Hair follicle dermal papilla cell (primary cell): Measurements from ENCODE around the gene FBXO36. TPM values are rescaled to one million over a fixed set of nuclear protein-coding genes. Genes with fewer than 3 reads are reported as not detected.

Experiments
- small RNA-seq: library from RNA; depleted of rRNA; stranded (forward); fragments of <200 nt; gene quantifications from one replicate; pipeline ENCODE3, GENCODE V24; 2012
- total RNA-seq: library from RNA; depleted of rRNA; stranded (reverse); fragments of >200 nt; gene quantifications from 2 replicates; pipeline ENCODE4 v1.2.3, GENCODE V29; 2012

Gene FBXO36, protein sequence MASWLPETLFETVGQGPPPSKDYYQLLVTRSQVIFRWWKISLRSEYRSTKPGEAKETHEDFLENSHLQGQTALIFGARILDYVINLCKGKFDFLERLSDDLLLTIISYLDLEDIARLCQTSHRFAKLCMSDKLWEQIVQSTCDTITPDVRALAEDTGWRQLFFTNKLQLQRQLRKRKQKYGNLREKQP
- 4.6 and 4.7 TPM in 2 replicates for total RNA-seq

GRCh38 chr2:229922449-229923386, at the start of gene FBXO36:
Gene FBXO36, plus strand, starts transcription at chr2:229922503. Its CDS starts 11 bp downstream, at chr2:229922514.

GRCh38 chr2:229921892-229922448, 333 bp upstream of the FBXO36 start, which contains the start of gene TRIP12:
Gene TRIP12, minus strand, starts transcription at chr2:229922009. Its CDS starts 41,930 bp downstream, at chr2:229880079.

Small RNA genes lying within 50 kb of the gene (small RNA-seq; reads per million reads assigned to genes)
- gene RNU6-1027P (not detected), gene RNU6-613P (not detected), gene RNU6-964P (not detected), gene RNY4P19 (not detected)

Other genes starting within 250 kb of the FBXO36 start
- 0.12 TPM in 1 of 2 replicates, not detected in the other for gene DNER, start 207.9 kb upstream of the FBXO36 start, total RNA-seq
- gene TRIP12, start 494 bp upstream of the FBXO36 start, total RNA-seq: 167 and 238 TPM in 2 replicates
- gene SLC16A14, start 146.4 kb downstream of the FBXO36 start, total RNA-seq: under 0.01 TPM in 1 of 2 replicates, not detected in the other